Peyer's patch (tissue), 4 donors: Measurements from ENCODE around the gene BAZ1A. TPM values are rescaled to one million over a fixed set of nuclear protein-coding genes. Genes with fewer than 3 reads are reported as not detected.

Experiments
- DNase-seq, 3 donors: peaks; one replicate each; pipeline ENCODE4 v3.0.0-alpha.2; 2017 to 2019
- H3K27ac ChIP-seq, 4 donors: fragments of 200-600 bp; sonication (generic); one replicate each; pipeline ENCODE4 v1.5.1; 2016 to 2019
- H3K27me3 ChIP-seq, 2 donors: fragments of 200-600 bp; sonication (generic); one replicate each; pipeline ENCODE4 v1.5.1; 2019
- H3K36me3 ChIP-seq, 3 donors: fragments of 200-600 bp; sonication (generic); one replicate each; pipeline ENCODE4 v1.5.1; 2016 to 2019
- H3K4me1 ChIP-seq, 4 donors: fragments of 200-600 bp; sonication (generic); one replicate each; pipeline ENCODE4 v1.5.1; 2016 to 2019
- H3K4me3 ChIP-seq, 4 donors: fragments of 200-600 bp; sonication (generic); 1 replicate in 3 of 4; 2 replicates in 1 of 4; pipeline ENCODE4 v1.5.1; 2016 to 2019; ENCODE audit warnings: mild to moderate bottlenecking in 1 of 4
- H3K9me3 ChIP-seq, 4 donors: fragments of 200-600 bp; sonication (generic); one replicate each; pipeline ENCODE4 v1.5.1; 2016 to 2019; ENCODE audit warnings: mild to moderate bottlenecking in 1 of 4
- POLR2A ChIP-seq, 2 donors: fragments of 450-650 bp; IDR thresholded peaks; one replicate each; pipeline ENCODE4 v1.5.1; 2017; ENCODE audit warnings: antibody characterized with exemption in 2 of 2, mild to moderate bottlenecking in 2 of 2, moderate library complexity in 2 of 2
- total RNA-seq, 4 donors: library from RNA; depleted of rRNA; stranded (reverse); fragments of >200 nt; gene quantifications; one replicate each; pipeline ENCODE4 v1.1.0, GENCODE V29; 2016
- TF ChIP-seq, protein P1 (sequence below), 6 experiments: fragments of 450-650 bp in 4 of 6; fragments of 200-600 bp in 2 of 6; sonication (generic) in 1 of 6; IDR thresholded peaks; one replicate each; pipeline ENCODE4 v1.5.1; 2017 to 2019; ENCODE audit warnings: antibody characterized with exemption in 6 of 6, mild to moderate bottlenecking in 3 of 6, moderate library complexity in 1 of 6

BAZ1A gene
- total RNA-seq, 4 donors from 2014 or later: 26.3 to 61.1 (median 29.1) TPM

DNA sequence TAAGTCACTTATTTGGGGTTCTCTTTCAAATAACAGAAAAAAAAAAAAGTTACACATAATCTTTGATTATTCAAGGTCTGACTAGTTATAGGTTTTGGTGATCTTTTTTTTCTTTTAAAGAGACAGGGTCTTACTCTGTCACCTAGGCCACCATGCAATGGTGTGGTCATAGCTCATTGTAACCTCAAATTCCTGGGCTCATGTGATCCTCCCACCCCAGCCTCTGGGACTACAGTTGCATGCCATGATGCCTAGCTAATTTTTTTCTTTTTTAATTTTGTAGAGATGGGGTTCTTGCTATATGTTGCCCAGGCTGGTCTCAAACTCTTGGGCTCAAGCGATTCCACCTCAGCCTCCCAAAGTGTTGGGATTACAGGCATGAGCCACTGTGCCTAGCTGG lies 104.3 kb downstream of the BAZ1A start:
- no peaks in the 10 kb centered on the region for H3K27me3 ChIP-seq
- H3K4me3 ChIP-seq: no peak overlapping the region
- H3K27ac ChIP-seq: no peak overlapping the region
- TF ChIP-seq, protein P1, sequence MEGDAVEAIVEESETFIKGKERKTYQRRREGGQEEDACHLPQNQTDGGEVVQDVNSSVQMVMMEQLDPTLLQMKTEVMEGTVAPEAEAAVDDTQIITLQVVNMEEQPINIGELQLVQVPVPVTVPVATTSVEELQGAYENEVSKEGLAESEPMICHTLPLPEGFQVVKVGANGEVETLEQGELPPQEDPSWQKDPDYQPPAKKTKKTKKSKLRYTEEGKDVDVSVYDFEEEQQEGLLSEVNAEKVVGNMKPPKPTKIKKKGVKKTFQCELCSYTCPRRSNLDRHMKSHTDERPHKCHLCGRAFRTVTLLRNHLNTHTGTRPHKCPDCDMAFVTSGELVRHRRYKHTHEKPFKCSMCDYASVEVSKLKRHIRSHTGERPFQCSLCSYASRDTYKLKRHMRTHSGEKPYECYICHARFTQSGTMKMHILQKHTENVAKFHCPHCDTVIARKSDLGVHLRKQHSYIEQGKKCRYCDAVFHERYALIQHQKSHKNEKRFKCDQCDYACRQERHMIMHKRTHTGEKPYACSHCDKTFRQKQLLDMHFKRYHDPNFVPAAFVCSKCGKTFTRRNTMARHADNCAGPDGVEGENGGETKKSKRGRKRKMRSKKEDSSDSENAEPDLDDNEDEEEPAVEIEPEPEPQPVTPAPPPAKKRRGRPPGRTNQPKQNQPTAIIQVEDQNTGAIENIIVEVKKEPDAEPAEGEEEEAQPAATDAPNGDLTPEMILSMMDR (IDR thresholded peaks at IDR 0.05): no peak
- TF ChIP-seq POLR2A (IDR thresholded peaks at IDR 0.05): no peak
- H3K4me1 ChIP-seq: no peaks in the 10 kb centered on the region
- no peak for DNase-seq
- H3K36me3 ChIP-seq: peaks cover 0 to 51% (median 0%) of the 10 kb centered on the region in 3 donors
- H3K9me3 ChIP-seq: no peaks in the 10 kb centered on the region

DNA sequence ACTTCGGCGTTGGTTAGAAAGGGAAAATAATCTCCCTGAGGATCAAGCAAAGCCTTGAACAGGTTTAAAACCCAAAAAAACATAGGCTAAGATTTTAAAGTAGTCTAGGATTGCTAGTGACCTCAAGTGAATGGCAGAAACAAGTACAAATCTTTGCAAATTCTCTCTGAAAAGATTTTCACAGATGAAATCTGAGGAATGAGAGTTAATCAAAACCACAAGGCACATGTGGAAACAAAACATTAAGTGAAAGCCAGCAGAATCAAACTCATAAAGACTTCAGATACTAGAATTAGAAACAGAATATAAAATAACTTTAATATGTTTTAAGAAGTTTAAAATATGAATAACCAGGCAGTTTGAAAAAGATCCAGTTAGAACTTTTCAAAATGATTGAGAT lies 108.6 kb downstream of the BAZ1A start:
- Histone ChIP-seq H3K9me3 (no peaks in the 10 kb centered on the region), H3K27me3 (no peaks in the 10 kb centered on the region), H3K4me1 (no peaks in the 10 kb centered on the region), H3K27ac (no peak overlapping the region), H3K36me3 (peaks cover 0 to 54% (median 0%) of the 10 kb centered on the region in 3 donors), H3K4me3 (no peak overlapping the region)
- no peak for DNase-seq
- TF ChIP-seq, protein P1 (IDR thresholded peaks at IDR 0.05): no peak
- TF ChIP-seq POLR2A (IDR thresholded peaks at IDR 0.05): no peak

DNA sequence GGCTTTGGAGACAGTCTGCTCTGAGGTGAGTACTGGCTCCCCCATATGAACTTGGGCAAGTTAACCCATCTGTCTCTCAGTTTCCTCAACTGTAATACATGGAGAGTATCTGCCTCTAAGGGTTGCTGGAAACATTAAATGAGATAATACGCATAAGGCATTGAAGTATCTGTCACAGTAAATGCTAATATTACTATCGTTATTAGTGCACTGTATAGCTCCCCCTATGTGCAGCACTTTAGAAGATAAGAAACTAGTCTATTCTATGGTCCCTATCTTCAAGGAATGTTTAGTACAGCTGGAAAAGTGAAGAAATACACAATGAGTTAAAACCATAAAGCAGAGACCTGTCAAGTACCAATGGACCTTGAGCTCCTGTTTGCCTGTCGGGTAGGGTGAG lies 109.1 kb downstream of the BAZ1A start:
- TF ChIP-seq, protein P1 (IDR thresholded peaks at IDR 0.05): no peak
- TF ChIP-seq POLR2A (IDR thresholded peaks at IDR 0.05): no peak

DNA sequence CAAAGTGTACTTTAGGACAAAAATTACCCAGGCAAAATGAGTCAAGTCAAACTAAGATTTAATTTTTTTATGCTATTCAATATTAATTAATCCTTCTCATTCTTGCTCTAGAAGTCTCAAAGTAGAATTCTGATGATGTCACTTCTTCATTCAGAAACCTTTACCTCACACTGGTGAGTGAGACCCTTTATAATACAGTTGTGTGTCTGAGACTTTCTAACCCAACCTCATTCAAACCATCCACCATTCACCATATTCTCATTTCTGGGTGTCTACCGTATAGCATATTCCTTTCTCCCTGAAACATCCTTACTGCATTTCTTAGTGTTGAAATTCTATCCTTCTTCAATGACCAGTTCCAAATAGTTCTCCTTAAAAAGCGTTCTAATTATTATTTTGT lies 119.9 kb downstream of the BAZ1A start:
- DNase-seq: no peak
- Histone ChIP-seq H3K36me3 (peaks cover 0 to 57% (median 0%) of the 10 kb centered on the region in 3 donors), H3K4me1 (no peaks in the 10 kb centered on the region), H3K4me3 (no peak overlapping the region), H3K9me3 (no peaks in the 10 kb centered on the region), H3K27me3 (no peaks in the 10 kb centered on the region), H3K27ac (no peak overlapping the region)
- TF ChIP-seq, protein P1 (IDR thresholded peaks at IDR 0.05): no peak
- no peak for TF ChIP-seq POLR2A (IDR thresholded peaks at IDR 0.05)

More for the DNA sequence above, 109.1 kb downstream of the BAZ1A start:
- no peak for DNase-seq
- H3K36me3 ChIP-seq: peaks cover 0 to 55% (median 0%) of the 10 kb centered on the region in 3 donors
- no peaks in the 10 kb centered on the region for H3K27me3 ChIP-seq
- no peak overlapping the region for H3K27ac ChIP-seq
- H3K4me3 ChIP-seq: no peak overlapping the region
- H3K9me3 ChIP-seq: no peaks in the 10 kb centered on the region
- H3K4me1 ChIP-seq: no peaks in the 10 kb centered on the region

DNA sequence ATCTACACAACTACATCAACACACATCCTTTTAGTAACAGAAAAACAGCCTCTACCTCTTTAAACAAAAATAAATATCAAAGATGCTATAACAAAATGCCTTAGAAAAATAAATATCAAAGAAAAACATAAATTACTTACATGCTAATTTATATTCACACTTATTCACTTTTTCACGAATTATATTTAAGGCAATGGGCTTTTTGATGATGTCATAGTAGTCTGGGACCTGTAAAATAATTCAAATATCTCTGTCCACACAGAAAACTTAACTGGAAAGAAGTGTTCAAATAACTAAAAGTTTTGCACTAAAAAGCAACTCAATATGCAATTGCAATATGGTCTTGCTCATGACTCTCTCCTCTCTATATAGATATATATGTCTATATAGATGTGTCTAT lies 120.5 kb downstream of the BAZ1A start:
- no peak overlapping the region for H3K4me3 ChIP-seq
- no peak overlapping the region for H3K27ac ChIP-seq
- no peaks in the 10 kb centered on the region for H3K4me1 ChIP-seq
- H3K27me3 ChIP-seq: no peaks in the 10 kb centered on the region
- H3K36me3 ChIP-seq: peaks cover 0 to 52% (median 0%) of the 10 kb centered on the region in 3 donors
- DNase-seq: no peak
- TF ChIP-seq, protein P1 (IDR thresholded peaks at IDR 0.05): no peak
- TF ChIP-seq POLR2A (IDR thresholded peaks at IDR 0.05): no peak
- no peaks in the 10 kb centered on the region for H3K9me3 ChIP-seq

DNA sequence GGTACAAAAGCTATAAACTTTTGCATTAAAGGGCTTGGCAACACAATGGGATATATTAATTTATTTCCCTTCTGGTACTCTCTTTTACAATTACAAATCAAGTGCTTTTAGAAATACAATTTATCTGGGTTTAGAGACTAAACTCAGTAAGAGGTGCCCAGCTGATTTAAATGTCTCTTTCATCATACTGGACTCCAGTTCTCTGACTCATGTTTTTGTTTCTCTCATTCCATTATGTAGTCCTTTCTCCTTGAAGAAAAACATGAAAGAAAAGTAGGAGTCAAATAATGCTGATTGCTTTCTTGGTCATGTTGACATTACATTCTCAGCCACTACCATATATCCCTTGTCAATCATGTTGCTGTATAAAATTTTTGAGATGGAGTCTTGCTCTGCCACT lies 124.5 kb downstream of the BAZ1A start:
- no peaks in the 10 kb centered on the region for H3K27me3 ChIP-seq
- H3K36me3 ChIP-seq: peaks cover 0 to 27% (median 0%) of the 10 kb centered on the region in 3 donors
- no peak for DNase-seq
- no peak overlapping the region for H3K27ac ChIP-seq
- H3K4me3 ChIP-seq: no peak overlapping the region
- H3K4me1 ChIP-seq: no peaks in the 10 kb centered on the region
- H3K9me3 ChIP-seq: no peaks in the 10 kb centered on the region
- TF ChIP-seq POLR2A (IDR thresholded peaks at IDR 0.05): no peak
- TF ChIP-seq, protein P1 (IDR thresholded peaks at IDR 0.05): no peak
